ENCODE results near the gene MICU1.
"Not testable (repeated sequence)": the region's sequence is repeated elsewhere in the genome, so short reads cannot be mapped to it uniquely, and the experiment has no call there.

The MICU1 gene

GRCh38 chr10:72503241-72503640 lies 122.6 kb downstream of the MICU1 start:
- no peak for DNase-seq

- DNase-seq: no peak
Observed at GRCh38 chr10:72502581-72502980, 123.3 kb downstream of the MICU1 start.

- no peak for DNase-seq
Observed at GRCh38 chr10:72499701-72500100, 126.2 kb downstream of the MICU1 start.

DNA sequence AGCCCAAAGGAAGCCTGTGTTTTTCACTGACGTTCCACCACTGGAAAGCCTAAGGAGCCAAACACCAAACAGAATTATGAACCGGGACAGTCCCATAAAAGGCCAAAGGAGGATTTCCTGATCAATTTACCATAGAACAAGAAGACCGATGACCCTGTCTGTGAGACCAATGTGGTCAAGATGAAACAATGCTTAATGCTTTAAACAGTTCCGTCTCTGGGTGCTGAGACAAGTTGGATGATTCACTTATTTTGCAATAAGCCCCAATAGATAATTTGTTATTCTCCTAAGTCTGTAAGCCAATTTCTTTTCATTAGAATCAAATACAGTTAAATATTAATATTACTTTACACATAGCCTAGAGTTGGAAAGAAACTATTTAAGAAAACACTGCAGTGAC lies 134.9 kb downstream of the MICU1 start:
- DNase-seq: no peak

DNA sequence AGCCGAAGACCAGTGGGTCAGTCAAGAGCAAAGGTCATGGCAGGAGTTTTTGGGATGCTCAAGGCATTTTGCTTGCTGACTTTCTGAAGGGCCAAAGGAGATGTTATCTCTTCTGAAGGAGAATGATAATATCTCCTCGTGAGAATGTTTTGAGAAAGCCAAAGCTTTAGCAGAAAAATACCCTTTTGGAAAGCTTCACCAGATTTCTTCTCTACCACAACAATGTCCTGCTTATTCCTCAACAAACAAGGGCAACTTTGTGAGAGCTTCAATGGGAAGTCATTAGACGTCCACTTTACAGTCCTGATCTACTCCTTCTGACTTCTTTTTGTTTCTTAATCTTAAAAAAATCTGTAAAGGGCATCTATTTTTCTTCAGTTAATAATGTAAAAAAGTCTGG lies 138.4 kb downstream of the MICU1 start:
- DNase-seq: no peak

GRCh38 chr10:72487116-72487515 lies 138.8 kb downstream of the MICU1 start:
- no peak for DNase-seq

GRCh38 chr10:72485701-72486100 lies 140.2 kb downstream of the MICU1 start:
- DNase-seq: no peak

- DNase-seq: no peak
Observed at GRCh38 chr10:72484521-72484920, 141.4 kb downstream of the MICU1 start.

- DNase-seq: no peak
Observed at GRCh38 chr10:72483471-72483870, 142.4 kb downstream of the MICU1 start.

DNA sequence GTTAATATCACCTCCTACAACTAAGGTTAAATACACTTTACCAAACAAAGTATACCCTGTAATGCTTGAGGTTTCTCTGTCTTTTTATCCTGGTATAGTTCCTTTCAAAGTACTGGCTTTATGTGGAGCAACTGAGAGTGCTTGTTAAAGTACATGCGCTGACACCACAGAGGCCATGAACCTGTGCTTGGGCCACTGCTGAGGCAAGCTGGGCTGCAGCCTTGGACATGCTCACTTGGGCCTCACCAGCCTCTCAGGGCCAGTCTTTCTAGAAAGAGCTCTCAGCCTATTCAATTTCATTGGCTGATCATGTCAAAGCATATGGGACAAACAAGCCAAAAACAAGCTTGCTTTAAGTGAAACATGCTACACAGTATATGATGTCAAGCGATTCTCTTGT lies 145.0 kb downstream of the MICU1 start:
- DNase-seq: no peak

DNA sequence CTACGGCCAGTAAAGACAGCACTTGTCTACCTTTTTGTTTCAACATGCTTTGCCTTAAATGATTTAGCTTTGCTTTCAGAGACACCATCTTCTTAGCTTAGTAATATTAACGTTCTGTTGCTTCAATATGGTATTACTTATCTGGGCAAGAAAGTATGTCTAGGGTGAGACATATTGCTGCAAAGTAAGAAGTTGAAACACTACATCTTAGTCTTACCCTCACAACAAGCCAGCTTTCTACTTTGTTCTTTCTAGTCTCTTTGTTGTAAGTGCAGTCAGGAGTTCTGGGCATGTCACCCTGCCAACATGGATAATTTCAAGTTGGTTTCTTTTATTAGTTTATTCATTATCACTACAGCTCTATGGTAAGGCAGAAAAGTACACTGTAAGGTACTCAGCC lies 148.4 kb downstream of the MICU1 start:
- no peak for DNase-seq

DNA sequence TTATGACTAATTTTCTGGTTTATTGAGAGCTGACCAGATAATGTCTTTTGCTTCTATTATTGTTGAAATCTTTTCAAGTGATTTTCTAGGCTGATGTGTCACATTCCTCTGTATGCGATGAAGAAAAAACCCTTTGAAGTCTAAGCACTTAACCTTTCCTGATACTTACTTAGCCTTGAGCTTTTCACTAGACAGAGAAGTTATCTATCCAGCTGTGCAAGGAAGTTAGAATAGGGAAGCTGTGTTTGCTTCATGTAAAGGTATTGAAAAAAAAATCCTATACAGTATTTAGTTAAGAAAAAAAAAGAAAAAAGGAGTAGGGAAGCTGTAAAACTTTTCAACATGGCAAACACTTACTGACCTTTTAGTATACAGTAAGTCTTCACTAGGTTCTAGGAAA lies 153.6 kb downstream of the MICU1 start:
- DNase-seq: no peak

GRCh38 chr10:72470666-72471065 lies 155.2 kb downstream of the MICU1 start:
- DNase-seq: no peak

GRCh38 chr10:72467064-72467463 lies 158.8 kb downstream of the MICU1 start:
- not testable (repeated sequence) for DNase-seq

DNA sequence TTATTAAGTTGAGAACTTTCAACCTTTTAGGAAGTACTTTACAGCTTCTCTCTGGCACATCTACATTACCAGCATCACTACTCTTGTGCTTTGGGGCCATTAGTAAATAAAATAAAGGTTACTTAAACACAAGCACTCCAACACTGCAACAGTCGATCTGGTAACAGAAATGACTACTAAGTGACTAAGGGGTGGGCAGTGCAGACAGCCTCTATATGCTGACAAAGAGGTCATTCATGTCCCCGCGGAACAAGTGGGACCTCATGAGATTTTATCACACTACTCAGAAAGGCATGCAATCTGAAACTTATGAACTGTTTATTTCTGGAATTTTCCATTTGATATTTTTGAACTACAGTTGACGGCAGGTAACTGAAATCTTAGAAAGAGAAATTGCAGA lies 159.9 kb downstream of the MICU1 start:
- DNase-seq: no peak

DNA sequence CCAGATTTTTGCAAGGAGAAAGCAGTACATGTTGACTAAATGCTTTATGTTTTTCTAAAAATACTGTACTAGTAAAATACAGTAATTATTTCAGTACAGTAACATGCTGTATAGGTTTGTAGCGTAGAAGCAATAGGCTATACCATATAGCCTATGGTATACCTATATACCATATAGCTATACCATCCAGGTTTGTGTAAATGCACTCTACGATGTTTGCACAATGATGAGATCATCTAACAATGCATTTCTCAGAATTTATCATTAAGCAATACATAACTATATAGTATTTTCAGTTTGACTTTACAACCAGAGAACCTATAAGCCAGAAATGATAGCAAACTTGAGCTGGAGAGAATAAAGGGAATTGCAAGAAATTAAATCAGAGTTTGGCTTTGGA lies 161.4 kb downstream of the MICU1 start:
- no peak for DNase-seq

GRCh38 chr10:72462261-72462660 lies 163.6 kb downstream of the MICU1 start:
- DNase-seq: no peak

GRCh38 chr10:72461085-72461484 lies 164.8 kb downstream of the MICU1 start:
- no peak for DNase-seq

- DNase-seq: no peak
Observed at GRCh38 chr10:72460284-72460876, 165.5 kb downstream of the MICU1 start.

GRCh38 chr10:72459301-72459700 lies 166.6 kb downstream of the MICU1 start:
- no peak for DNase-seq

DNA sequence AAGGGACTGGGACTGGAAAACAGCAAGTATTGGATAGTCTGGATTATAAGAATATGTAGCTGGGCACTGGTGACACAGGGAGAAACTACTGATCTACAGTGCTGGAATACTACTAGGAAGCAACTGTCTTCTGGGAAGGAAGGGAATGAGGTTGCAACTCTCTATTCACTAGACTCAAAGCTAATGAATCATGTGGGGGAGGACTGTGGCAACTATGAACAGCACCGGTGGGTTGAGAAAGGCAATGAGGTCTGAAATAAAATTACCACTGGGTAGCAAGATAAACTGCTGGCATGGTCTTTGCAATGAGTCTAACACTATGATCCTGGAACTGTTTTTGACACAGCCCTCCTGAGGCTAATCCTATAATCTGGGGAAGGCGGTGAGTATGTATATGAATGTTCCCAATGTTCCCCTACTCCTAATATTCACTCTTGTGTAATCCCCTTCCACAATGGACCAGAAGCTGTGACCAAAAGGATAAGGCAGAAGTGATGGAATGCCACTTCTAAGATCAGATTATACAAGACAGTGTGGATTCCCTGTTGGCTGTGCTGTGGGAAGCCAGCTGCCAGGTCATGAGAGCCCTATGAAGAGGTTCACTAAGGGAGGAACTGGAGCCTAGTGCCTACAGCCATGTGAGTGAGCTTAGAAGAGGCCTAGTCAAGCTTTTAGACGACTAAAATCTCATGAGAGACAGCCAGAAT lies 169.8 kb downstream of the MICU1 start:
- DNase-seq: no peak

DNA sequence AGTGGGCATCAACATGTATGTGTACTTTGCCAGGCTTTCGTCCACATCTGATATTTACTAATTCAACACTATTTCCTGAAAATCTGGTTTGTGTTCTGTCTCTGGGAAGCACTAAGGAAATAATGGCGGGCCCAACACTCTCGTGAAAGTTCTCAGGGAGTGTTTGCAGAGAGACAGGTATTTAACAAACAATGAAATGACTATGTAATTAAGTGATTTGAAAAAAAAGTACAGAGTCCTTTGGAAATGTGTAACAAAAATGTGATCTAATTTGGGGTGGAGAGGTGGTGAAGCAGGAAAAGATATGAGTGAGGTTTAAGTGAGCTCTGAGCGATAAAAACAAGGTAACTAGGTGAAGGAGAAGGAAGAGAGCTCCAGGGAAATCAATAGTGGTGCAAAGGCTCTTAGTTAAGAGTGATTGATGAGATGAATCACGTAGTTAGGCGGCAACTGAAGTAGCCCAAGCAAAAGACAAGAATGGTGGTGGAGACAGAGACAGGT lies 175.9 kb downstream of the MICU1 start:
- DNase-seq: no peak

DNA sequence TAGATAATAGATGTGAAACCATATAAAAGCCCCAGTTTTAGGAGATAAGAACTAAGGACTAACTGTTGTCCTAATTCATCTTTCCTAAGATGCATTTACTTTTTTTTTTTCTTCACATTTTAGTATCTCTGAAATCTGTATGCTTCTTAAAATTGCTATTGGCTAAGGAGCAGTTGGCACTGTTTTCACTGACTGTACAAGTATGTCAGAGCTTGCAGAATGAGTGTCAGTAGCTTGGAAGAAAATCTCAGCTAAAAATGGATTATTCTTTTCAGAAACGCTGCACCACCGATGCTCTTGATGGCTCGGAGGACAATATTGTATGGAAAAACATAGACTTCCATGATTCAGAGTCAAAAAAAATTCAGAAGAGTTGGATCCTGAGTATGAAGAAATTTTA lies 180.0 kb downstream of the MICU1 start:
- DNase-seq: no peak

DNA sequence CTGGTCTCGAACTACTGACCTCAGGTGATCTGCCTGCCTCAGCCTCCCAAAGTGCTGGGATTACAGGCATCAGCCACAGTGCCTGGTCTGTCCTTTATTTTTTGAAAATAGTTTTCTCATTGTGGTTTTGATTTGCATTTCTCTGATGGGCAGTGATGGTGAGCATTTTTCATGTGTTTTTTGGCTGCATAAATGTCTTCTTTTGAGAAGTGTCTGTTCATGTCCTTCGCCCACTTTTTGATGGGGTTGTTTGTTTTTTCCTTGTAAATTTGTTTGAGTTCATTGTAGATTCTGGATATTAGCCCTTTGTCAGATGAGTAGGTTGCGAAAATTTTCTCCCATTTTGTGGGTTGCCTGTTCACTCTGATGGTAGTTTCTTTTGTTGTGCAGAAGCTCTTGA lies 182.9 kb downstream of the MICU1 start:
- DNase-seq: not testable (repeated sequence)

DNA sequence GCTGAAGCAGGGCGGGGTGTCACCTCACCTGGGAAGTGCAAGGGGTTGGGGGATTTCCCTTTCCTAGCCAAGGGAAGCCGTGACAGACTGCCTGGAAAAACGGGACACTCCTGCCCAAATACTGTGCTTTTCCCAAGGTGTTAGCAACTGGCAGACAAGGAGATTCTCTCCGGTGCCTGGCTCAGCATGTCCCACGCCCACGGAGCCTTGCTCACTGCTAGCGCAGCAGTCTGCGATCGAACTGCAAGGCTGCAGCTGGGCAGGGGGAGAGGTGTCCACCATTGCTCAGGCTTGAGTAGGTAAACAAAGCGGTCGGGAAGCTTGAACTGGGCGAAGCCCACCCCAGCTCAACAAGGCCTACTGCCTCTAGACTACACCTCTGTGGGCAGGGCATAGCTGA lies 190.3 kb downstream of the MICU1 start:
- DNase-seq: no peak
